ENCODE data around the gene MAN2A1.

DNA sequence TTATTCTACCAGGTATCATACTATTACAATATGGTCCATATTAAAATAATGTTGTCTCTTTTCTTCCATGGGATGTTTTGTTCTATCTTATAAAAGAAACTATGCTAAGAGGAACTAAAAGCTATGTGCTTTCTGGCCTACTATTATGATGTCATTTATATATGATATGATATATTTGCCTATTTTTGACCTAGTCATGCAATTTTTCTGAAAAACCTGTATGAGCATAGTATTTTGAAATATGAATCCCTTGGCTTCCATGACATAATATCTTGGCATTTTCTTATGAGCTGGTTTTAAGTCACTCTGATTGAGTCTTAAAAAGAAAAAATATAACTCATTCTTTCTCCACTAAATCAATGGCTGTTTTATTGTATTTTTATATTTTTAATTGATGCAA lies 60.7 kb downstream of the MAN2A1 start:
- TF ChIP-seq, protein P1, sequence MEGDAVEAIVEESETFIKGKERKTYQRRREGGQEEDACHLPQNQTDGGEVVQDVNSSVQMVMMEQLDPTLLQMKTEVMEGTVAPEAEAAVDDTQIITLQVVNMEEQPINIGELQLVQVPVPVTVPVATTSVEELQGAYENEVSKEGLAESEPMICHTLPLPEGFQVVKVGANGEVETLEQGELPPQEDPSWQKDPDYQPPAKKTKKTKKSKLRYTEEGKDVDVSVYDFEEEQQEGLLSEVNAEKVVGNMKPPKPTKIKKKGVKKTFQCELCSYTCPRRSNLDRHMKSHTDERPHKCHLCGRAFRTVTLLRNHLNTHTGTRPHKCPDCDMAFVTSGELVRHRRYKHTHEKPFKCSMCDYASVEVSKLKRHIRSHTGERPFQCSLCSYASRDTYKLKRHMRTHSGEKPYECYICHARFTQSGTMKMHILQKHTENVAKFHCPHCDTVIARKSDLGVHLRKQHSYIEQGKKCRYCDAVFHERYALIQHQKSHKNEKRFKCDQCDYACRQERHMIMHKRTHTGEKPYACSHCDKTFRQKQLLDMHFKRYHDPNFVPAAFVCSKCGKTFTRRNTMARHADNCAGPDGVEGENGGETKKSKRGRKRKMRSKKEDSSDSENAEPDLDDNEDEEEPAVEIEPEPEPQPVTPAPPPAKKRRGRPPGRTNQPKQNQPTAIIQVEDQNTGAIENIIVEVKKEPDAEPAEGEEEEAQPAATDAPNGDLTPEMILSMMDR (conservative IDR thresholded peaks at IDR 0.05; ENCODE audit: low read depth in 2 of 2) = no peak
- TF ChIP-seq EZH2 (IDR thresholded peaks at IDR 0.05; ENCODE audit: low read depth, unreplicated experiment) (no peak), POLR2AphosphoS5 (IDR thresholded peaks at IDR 0.05; ENCODE audit: low read depth) (no peak), CREB1 (CRISPR knock-in tag; IDR thresholded peaks at IDR 0.05; ENCODE audit: low read depth) (no peak), JUNB (IDR thresholded peaks at IDR 0.05; ENCODE audit: unreplicated experiment) (no peak), EZH2phosphoT487 (IDR thresholded peaks at IDR 0.05; ENCODE audit: unreplicated experiment) (no peak), NANOG (IDR thresholded peaks at IDR 0.05; ENCODE audit: borderline replicate concordance) (no peak)
- TF ChIP-seq, protein P2, sequence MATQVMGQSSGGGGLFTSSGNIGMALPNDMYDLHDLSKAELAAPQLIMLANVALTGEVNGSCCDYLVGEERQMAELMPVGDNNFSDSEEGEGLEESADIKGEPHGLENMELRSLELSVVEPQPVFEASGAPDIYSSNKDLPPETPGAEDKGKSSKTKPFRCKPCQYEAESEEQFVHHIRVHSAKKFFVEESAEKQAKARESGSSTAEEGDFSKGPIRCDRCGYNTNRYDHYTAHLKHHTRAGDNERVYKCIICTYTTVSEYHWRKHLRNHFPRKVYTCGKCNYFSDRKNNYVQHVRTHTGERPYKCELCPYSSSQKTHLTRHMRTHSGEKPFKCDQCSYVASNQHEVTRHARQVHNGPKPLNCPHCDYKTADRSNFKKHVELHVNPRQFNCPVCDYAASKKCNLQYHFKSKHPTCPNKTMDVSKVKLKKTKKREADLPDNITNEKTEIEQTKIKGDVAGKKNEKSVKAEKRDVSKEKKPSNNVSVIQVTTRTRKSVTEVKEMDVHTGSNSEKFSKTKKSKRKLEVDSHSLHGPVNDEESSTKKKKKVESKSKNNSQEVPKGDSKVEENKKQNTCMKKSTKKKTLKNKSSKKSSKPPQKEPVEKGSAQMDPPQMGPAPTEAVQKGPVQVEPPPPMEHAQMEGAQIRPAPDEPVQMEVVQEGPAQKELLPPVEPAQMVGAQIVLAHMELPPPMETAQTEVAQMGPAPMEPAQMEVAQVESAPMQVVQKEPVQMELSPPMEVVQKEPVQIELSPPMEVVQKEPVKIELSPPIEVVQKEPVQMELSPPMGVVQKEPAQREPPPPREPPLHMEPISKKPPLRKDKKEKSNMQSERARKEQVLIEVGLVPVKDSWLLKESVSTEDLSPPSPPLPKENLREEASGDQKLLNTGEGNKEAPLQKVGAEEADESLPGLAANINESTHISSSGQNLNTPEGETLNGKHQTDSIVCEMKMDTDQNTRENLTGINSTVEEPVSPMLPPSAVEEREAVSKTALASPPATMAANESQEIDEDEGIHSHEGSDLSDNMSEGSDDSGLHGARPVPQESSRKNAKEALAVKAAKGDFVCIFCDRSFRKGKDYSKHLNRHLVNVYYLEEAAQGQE (IDR thresholded peaks at IDR 0.05; ENCODE audit: unreplicated experiment) = no peak
- TF ChIP-seq, protein P3, sequence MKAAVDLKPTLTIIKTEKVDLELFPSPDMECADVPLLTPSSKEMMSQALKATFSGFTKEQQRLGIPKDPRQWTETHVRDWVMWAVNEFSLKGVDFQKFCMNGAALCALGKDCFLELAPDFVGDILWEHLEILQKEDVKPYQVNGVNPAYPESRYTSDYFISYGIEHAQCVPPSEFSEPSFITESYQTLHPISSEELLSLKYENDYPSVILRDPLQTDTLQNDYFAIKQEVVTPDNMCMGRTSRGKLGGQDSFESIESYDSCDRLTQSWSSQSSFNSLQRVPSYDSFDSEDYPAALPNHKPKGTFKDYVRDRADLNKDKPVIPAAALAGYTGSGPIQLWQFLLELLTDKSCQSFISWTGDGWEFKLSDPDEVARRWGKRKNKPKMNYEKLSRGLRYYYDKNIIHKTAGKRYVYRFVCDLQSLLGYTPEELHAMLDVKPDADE (IDR thresholded peaks at IDR 0.05) = no peak
